Jurkat, Clone E6-1 (cell line): ENCODE measurements around the gene SRSF2.
"Not testable (repeated sequence)": the region's sequence is repeated elsewhere in the genome, so short reads cannot be mapped to it uniquely, and the experiment has no call there.

ENCODE experiments used
- DNase-seq: peaks from one replicate; pipeline ENCODE4 v3.0.0-alpha.2; 2011; ENCODE audit warnings: low read depth, low spot score
- H3K4me3 ChIP-seq: 2 replicates; pipeline ENCODE4 v1.5.1; 2011; ENCODE audit warnings: mild to moderate bottlenecking, low read length, control low read depth, moderate library complexity

SRSF2 gene

DNA sequence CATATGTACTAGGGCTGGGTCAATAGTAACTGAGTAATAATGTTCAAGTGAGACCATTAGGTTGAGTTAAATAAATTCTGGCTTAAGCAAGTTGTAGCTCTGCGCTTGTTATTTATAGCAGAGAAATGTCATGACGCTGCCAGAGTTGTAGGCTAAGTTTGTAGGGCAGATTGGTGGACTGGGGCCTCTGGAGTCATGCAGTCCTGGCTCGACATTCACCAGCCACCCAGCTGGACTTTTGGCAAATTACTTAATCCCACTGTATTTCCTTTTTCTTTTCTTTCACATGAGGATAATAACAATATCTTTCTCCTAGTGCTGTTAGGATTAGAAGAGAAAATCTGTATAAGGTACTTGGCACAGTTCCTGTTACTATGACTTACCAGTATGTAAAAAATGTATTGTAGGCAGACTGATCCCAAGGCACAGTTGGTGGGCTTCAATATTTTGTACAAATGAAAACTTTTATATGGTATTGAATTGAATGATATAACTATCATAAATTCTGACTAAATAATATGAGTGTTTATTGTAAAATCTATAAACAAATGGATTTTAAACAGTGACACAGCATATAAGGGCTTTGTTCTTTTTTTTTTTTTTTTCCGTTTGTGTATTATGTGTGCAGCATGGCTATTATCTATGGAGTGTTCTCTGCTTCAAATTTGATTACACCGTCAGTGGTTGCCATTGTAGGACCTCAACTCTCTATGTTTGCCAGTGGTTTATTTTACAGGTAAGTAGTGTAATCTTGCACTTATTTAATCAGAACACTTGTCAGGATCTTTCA, 3.4 kb upstream of the SRSF2 start:
- no peak overlapping the region for H3K4me3 ChIP-seq
- no peak for DNase-seq

DNA sequence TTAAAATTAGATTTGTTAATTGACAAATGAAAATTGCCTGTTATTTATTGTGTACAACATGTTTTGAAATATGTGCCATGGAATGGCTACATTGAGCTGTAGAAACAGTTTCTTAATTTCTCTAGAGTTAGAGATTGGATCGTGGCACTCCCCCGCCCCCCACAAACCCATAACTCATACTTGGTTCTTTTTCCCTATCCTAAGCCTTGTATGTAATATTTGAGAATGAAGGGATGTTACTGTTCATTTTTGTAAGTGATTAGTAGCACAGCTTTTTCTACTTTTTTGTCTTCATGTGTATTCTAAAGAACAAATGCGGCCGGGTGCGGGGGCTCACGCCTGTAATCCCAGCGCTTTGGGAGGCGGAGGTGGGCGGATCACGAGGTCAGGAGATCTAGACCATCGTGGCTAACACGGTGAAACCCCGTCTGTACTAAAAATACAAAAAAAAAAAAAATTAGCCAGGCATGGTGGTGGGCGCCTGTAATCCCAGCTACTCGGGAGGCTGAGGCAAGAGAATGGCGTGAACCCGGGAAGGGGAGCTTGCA, 2.5 kb upstream of the SRSF2 start:
- not testable (repeated sequence) for DNase-seq, H3K4me3 ChIP-seq

DNA sequence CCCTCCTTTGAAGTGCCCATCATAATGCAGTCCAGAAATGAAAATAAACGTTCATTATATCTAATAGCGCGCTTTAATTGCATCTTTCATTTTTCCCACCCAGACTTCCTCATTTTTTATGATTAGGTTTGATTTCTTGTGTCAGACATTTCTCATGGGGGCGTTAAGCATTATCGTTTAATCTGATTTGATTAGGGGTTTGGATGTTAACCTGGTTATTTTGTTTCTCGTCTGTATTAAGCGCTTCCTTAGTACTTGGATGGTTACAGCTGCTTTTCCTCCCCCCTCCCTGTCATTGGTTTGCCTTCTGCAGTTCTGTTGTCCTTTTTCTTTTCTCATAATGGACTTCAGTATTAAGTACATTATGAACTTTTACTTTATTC, 1.3 kb upstream of the SRSF2 start:
- peak overlapping the region; percentile 98 for H3K4me3 ChIP-seq
- DNase-seq = no peak

DNA sequence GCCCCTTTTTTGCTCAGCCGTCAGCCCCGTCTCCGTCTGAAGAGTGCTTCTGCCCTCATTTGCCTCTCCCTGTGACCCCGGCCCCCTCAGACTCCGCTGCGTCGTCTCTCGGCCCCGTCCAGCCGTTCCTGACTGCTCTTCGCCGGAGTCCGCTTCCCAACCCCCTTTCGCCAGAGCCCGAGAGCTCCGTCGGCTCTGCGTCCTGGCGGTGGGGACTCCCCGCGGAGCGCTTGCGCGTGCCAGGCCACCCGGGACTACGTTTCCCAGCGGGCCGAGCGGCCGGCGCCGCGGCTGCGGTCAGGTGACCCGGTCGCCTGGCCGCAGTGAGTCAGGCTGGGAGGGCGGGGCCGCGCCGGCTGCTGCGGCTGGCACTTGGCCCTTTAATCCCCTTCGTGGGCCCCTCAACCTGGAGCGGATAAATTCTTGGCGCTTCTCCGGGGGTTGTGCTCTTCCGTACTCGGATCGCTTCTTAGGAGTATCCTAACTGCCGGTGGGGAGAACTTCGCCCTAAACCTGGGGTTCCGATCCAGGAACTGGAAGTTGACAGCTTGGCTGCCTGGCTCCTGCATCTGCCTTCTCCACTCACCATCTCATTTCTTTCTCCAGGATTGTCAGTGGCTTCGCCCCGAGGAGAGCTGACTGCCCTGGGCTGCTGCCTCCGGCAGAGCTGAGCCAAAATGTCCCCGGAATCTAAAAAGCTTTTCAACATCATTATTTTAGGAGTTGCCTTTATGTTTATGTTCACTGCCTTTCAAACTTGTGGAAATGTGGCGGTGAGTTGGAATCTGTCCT, 741 bp upstream of the SRSF2 start, which contains the start of gene MFSD11:
MFSD11 (plus strand) TSS at position 444 of the 792 bp plus-strand sequence; CDS start at position 678, 234 bp downstream.
- peak within 1 kb of the TSS; percentile 98 for H3K4me3 ChIP-seq
- peak; percentile 91 for DNase-seq

DNA sequence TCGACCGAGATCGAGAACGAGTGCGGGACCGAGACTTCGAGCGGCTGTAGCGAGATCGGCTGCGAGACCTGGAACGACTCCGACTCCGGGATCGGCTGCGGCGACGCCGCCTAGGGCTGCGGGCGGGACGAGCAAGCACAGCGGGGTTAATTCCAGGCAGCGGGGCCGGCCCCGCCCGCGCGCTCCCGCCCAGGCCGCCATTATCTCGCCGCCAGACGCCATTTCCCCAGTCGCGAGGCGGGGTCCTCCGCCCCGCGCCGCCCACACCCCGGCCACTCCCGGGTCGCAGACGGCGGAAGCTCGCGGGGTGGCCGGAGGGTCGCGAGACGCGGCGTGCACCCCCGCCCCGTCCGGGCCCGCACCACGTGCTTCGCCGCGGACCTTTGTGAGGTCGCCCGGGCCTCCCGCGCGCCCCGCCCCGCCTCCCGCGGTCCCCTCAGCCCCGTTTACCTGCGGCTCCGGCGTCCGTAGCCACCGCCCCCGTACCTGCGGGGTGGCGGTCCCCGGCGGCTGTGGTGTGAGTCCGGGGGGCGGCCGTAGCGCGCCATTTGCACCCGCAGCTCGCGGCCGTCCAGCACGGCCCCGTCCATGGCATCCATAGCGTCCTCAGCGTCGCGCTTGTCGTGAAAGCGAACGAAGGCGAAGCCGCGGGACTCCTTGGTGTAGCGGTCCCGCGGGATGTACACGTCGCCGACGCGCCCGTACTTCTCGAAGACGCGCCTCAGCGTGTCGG, 616 bp downstream of the SRSF2 start:
- H3K4me3 ChIP-seq = peak overlapping the region; percentile 97
- DNase-seq = no peak

DNA sequence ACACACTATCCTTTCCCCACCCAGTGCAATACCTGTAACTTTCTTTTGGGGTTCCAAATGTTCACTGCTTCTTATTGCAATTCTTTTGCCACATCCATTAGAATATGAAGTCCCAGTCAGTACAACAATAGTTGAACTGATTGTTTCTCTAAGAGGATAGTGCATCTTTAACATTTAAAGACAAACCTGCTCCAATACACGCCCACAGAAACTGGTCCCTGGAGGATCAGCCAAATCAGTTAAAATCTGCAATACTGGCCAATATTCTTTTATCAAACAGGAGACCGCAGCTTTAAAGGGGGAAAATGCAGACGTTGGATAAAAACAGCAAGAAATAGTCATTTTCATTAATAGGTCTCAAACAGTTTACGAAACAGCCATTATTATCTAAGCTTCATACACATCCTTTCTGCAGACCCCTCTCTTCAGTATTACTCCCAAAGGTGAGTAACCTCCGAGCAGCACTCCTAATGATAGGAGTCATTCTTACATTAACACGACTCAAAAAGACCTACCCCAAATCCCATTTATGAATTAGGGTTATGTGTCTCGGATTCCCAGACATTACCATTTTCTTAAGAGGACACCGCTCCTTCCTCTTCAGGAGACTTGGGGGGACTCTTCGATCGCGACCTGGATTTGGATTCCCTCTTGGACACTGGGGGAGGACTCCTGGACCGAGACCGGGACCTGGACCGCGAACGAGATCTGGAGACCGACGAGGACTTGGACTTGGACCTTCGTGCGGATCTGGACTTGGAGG, 1.4 kb downstream of the SRSF2 start:
- DNase-seq = no peak
- H3K4me3 ChIP-seq = peak overlapping the region; percentile 97

DNA sequence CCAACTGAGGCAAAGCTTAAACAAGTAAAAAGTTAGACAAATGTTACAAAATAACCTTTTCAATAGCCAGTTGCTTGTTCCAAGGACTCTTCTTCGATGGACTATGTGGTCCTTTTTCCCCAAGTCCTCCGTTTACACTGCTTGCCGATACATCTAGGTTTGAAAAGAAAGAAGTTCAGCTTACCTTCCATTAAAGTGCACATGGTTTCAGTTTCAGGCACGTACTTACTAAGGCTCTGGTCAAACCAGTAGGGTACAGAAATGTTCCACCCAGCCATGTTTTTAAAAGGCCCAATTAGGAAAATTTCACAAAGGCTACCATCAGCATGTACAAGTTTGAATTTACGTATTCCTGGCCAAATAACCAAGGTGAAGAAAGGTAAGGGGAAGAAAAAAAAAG, 2.1 kb downstream of the SRSF2 start:
- DNase-seq = no peak
- H3K4me3 ChIP-seq = peak overlapping the region; percentile 97

DNA sequence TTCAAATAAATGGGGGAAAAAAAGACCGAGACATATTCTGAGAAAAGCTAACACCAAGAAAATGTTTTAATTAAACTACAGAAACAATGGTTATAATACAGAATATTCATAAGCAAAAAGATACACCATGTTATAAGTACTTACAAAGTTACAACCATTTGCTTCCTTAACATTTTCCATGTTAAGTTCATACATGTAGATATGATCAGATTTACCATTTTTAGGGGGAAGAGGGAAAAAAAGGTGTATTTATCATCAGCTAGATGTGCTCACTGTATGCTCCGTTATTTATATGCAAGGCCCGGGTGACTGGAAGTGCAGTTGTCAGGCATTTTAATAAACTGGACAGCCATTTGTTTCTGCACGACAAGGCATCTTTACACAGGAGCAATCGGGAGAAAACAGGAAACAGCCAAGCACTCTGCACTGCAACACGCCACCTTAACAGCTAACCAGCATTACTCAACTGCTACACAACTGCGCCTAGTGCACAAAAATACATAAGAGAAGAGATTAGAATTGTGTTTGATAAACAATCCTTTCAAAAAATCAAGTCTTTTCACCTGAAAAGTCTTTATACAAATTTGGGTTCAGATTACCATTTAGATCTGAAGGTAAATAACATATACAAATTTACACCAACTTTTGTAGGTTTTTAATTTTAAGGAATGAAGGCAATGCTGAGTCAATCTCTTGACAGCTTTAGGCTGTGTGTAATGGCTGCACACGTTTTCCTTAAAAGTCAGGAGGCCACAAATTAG, 2.9 kb downstream of the SRSF2 start:
- peak overlapping the region; percentile 97 for H3K4me3 ChIP-seq
- DNase-seq = no peak

DNA sequence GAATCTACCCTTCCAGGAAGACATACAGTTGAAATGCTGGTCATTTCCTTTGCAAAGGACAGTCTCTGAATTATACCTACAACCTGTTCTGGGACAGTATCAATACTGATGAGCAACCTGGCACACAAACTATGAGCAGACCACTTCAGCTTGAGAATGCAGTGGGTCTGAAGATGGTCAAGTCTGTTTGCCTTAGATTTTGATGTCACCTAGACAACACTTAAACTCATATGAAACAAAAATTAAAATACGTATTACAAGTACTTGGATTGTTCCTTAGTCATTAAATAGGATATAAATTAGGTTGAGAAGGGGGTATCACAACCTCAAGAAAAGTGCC, 3.5 kb downstream of the SRSF2 start:
- no peak for DNase-seq

DNA sequence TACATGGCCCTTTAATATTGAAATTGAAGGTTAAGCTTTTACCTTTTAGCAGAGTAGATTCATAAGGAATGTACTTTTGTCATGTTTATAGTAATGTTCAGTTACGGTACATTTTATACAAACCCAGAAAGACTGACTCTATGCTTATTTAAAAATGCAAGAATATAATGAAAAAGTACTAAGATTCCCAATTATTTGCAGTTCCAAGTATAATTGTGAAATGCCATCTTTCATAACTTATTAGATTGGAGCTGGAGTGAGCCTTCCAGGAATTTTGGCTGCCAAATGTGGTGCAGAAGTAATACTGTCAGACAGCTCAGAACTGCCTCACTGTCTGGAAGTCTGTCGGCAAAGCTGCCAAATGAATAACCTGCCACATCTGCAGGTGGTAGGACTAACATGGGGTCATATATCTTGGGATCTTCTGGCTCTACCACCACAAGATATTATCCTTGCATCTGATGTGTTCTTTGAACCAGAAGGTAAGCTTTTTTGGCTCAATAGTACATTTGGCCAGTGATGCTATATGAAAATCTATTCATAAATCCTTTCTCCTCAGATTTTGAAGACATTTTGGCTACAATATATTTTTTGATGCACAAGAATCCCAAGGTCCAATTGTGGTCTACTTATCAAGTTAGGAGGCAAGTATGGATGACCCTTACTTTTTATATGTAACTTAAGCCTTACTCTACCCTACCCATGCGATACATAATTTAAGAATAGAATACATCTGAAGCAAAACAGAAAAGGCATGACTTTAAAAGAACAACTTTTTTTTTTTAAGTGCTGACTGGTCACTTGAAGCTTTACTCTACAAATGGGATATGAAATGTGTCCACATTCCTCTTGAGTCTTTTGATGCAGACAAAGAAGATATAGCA, 4.2 kb downstream of the SRSF2 start:
- no peak overlapping the region for H3K4me3 ChIP-seq

More for the DNA sequence above, 3.5 kb downstream of the SRSF2 start:
- H3K4me3 ChIP-seq = no peak overlapping the region

DNA sequence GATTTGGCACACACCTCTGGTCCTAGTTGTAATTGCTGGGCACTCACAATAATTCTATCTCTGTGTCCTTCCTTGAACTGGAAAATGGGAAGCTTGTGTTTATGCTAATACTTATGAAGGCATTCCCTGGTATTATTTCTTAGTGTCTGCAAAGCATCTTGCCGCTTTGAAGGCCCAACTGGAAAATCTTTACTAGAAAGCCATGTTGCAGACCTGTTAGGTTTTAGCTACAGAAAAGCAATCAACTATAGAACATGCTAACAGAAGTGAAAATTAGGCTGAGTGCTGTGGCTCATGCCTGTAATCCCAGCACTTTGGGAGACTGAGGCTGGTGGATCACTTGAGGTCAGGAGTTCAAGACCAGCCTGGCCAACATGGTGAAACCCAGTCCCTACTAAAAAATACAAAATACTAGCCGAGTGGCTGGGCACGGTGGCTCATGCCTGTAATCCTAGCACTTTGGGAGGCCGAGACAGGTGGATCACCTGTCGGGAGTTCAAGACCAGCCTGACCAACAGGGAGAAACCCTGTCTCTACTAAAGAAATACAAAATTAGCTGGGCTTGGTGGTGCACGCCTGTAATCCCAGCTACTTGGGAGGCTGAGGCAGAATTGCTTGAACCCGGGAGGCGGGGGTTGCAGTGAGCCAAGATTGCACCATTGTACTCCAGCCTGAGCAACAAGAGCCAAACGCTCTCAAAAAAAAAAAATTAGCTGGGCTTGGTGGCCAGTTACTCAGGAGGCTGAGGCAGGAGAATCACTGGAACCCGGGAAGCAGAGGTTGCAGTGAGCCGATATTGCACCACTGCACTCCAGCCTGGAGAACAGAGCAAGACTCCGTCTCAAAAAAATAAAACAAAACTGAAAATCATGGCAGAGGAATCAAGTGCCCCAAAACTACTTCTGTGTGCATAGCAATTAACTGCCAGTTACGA, 5.1 kb downstream of the SRSF2 start:
- H3K4me3 ChIP-seq, DNase-seq: not testable (repeated sequence)

More for the DNA sequence above, 4.2 kb downstream of the SRSF2 start:
- DNase-seq = no peak

DNA sequence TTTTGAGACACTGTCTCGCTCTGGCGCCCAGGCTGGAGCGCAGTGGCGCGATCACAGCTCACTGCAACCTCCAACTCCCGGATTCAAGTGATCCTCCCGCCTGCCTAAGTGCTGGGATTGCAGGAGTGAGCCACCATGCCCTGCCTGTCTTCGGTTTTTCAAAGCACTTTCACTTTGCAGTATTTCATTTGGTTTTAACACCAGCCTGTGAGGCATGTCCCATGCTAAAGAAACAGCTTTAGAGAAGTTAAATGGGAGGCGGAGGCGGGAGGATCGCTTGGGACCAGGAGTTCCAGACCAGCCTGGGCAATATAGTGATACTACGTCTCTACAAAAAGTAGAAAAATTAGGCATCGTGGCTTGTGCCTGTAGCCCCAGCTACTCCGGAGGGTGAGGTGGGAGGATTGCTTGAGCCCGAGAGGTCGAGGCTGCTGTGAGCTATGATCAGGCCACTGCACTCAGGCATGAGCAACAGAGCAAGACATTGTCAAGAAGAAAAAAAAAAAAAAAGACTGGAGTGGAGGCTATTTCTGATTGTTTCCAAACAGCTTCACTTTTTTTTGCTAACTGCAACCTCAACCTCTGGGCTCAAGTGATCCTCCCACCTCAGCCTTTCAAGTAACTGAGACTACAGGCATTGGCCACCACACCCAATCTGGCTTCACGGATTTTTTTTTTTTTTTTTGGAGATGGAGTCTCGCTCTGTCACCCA, 9.2 kb downstream of the SRSF2 start:
- H3K4me3 ChIP-seq = peak overlapping the region; percentile 84
- no peak for DNase-seq

DNA sequence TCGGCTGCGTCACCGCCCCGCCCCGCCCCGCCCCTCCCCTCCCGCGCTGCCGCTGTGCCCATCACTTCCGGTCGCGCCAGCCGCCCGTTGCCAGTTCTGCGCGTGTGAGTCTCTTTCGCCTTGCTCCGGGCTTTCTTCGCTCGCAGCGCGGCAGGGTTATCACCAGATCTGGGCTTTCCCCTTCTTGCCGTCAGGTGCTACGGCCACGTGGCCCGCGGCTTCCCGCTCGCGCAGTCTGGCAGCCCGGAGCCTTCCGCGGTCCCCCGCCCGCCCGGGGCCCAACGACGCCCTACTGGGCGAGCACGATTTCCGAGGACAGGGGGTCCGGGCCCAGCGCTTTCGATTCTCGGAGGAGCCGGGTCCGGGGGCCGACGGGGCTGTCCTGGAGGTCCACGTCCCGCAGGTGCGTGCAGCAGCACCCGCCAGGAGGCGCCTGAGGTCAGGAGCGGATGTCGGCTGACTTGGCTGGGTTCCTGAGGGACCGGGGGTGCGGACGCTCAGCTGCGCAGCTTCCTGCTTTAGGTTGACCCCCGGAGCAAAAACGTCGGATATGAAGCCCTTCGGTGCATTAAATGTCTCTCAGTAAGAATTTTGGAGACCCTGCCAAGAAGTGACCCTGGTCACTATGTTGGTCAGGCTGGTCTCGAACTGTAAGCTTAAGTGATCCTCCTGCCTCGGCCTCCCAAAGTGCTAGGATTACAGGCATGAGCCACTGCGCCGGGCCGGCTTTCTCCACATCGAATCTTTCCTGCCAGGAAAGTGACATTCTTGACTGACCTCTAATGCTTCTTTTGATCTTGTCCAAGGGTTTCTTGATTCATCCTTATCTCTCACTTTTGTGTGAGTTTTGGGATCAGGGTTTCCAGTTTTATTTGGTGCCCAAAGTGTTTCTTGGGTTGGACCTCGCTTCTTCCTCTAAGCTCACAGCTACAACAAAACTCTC, 10.1 kb downstream of the SRSF2 start, which contains the start of gene METTL23:
METTL23 (plus strand) TSS at position 64 of the 943 bp plus-strand sequence. CDS start 2,872 bp downstream, outside the sequence.
- H3K4me3 ChIP-seq = peak within 1 kb of the TSS; percentile 84
- DNase-seq = no peak

DNA sequence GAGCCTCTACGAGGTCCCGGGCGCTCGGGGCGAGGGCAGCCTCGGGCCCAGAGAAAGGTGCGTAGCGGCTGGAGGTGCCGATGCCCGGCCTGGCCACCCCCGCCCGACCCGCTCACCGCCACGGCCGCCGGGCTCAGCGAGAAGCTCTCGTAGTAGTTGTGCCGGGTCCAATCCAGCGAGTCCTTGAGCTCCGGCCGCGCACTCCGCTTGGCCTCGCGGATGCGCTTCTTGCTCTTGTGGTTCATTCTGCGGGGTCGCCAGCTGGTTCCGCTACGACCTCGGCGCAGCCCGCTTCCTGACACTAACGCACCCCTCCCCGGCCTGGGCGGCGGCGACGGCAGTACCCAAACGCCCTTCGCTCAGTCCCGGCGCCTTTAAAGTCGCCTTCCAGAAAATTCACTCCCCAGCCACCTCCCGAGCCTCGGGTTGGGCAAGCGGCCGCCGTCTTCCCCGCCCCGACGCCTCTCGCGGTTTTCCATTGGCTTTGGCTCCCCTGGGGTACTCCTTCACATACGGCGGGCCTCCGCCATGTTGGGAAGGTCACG, 10.8 kb downstream of the SRSF2 start, which contains the start of gene JMJD6:
JMJD6 (minus strand) TSS at position 376 of the 545 bp plus-strand sequence; CDS start at position 245, 131 bp downstream.
- peak; percentile 97 for DNase-seq
- H3K4me3 ChIP-seq = peak within 1 kb of the TSS; percentile 84
